SK-N-SH treated with all-trans-retinoic acid at 6 μM for 48 hours (cell line): ENCODE measurements around the gene TSSK3.

Source experiments
- ARNTL ChIP-seq: fragments of 450-650 bp; formaldehyde crosslinking; IDR thresholded peaks from 2 replicates; pipeline ENCODE4 v1.5.0; 2020; ENCODE audit warnings: low read depth, mild to moderate bottlenecking, moderate library complexity, borderline replicate concordance
- TCF4 ChIP-seq: fragments of 250-450 bp; sonication (Bioruptor Pico); IDR thresholded peaks from 2 replicates; pipeline ENCODE4 v1.8.0; 2021; ENCODE audit warnings: mild to moderate bottlenecking, moderate library complexity, borderline replicate concordance
- ZFP3 ChIP-seq: fragments of 250-450 bp; sonication (Bioruptor Pico); IDR thresholded peaks from 2 replicates; pipeline ENCODE4 v1.5.0; 2020; ENCODE audit warnings: mild to moderate bottlenecking, moderate library complexity
- ZNF565 ChIP-seq: fragments of 450-650 bp; formaldehyde crosslinking; conservative IDR thresholded peaks from 2 replicates; pipeline ENCODE4 v1.5.0; 2020; ENCODE audit warnings: low read depth, mild to moderate bottlenecking, moderate library complexity
- TF ChIP-seq, protein P1 (sequence below): fragments of 250-450 bp; sonication (Bioruptor Pico); IDR thresholded peaks from 2 replicates; pipeline ENCODE4 v1.5.1; 2020; ENCODE audit warnings: low read depth, mild to moderate bottlenecking, moderate library complexity
- TF ChIP-seq, protein P2 (sequence below): fragments of 250-450 bp; sonication (Bioruptor Pico); IDR thresholded peaks from 2 replicates; pipeline ENCODE4 v1.5.0; 2020; ENCODE audit warnings: mild to moderate bottlenecking, moderate library complexity
- TF ChIP-seq, protein P3 (sequence below): fragments of 250-450 bp; sonication (Bioruptor Pico); IDR thresholded peaks from 2 replicates; pipeline ENCODE4 v1.5.1; 2021; ENCODE audit warnings: mild to moderate bottlenecking, moderate library complexity

DNA sequence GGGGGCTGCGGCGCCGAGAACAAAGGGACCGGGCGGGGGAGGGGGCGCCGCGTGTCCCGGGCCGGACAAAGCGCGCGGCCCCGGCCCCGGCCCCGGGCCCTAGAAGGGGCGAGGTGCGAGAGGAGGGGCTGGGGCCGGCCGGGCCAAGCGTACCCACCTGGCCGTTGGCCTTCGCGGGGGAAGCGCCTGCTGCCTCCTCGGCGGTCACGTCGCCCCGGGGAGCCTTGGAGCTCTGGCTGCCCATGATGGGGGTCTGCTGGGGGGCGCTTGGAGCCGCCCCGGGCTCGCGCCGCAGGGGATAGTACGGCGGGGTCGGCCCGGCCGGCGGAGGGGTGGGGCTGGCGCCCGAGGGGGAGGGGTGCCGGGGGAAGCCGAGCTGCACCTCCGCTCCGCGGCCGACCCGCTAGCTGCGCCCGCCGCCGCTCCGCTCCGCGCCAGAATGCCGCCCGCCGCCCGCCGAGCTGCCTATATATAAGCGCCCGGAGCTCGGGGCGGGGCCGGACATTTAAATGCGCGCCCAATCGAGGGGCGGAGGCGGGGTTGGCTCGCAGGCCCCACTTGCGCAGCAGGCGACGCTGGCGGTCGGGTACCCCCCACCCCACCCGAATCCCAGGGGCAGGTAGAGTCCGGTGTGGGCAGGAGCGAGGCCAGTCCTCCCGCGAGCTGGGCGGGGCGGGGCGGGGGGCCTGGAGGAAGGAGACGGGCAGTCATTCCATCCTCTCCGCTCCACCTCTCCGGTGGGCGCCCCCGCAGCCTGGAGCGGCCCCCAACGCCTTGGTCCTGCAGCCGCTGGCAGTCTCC lies 26.3 kb upstream of the TSSK3 start, which contains the start of gene MARCKSL1:
- no peak for TF ChIP-seq ARNTL
- no peak for TF ChIP-seq TCF4
- TF ChIP-seq ZFP3 (CRISPR knock-in tag): no peak
- TF ChIP-seq, protein P1, sequence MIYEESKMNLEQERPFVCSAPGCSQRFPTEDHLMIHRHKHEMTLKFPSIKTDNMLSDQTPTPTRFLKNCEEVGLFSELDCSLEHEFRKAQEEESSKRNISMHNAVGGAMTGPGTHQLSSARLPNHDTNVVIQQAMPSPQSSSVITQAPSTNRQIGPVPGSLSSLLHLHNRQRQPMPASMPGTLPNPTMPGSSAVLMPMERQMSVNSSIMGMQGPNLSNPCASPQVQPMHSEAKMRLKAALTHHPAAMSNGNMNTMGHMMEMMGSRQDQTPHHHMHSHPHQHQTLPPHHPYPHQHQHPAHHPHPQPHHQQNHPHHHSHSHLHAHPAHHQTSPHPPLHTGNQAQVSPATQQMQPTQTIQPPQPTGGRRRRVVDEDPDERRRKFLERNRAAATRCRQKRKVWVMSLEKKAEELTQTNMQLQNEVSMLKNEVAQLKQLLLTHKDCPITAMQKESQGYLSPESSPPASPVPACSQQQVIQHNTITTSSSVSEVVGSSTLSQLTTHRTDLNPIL (CRISPR knock-in tag): no peak
- TF ChIP-seq ZNF565 (CRISPR knock-in tag): no peak
- TF ChIP-seq, protein P2, sequence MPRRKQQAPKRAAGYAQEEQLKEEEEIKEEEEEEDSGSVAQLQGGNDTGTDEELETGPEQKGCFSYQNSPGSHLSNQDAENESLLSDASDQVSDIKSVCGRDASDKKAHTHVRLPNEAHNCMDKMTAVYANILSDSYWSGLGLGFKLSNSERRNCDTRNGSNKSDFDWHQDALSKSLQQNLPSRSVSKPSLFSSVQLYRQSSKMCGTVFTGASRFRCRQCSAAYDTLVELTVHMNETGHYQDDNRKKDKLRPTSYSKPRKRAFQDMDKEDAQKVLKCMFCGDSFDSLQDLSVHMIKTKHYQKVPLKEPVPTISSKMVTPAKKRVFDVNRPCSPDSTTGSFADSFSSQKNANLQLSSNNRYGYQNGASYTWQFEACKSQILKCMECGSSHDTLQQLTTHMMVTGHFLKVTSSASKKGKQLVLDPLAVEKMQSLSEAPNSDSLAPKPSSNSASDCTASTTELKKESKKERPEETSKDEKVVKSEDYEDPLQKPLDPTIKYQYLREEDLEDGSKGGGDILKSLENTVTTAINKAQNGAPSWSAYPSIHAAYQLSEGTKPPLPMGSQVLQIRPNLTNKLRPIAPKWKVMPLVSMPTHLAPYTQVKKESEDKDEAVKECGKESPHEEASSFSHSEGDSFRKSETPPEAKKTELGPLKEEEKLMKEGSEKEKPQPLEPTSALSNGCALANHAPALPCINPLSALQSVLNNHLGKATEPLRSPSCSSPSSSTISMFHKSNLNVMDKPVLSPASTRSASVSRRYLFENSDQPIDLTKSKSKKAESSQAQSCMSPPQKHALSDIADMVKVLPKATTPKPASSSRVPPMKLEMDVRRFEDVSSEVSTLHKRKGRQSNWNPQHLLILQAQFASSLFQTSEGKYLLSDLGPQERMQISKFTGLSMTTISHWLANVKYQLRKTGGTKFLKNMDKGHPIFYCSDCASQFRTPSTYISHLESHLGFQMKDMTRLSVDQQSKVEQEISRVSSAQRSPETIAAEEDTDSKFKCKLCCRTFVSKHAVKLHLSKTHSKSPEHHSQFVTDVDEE (CRISPR knock-in tag): no peak
- TF ChIP-seq, protein P3, sequence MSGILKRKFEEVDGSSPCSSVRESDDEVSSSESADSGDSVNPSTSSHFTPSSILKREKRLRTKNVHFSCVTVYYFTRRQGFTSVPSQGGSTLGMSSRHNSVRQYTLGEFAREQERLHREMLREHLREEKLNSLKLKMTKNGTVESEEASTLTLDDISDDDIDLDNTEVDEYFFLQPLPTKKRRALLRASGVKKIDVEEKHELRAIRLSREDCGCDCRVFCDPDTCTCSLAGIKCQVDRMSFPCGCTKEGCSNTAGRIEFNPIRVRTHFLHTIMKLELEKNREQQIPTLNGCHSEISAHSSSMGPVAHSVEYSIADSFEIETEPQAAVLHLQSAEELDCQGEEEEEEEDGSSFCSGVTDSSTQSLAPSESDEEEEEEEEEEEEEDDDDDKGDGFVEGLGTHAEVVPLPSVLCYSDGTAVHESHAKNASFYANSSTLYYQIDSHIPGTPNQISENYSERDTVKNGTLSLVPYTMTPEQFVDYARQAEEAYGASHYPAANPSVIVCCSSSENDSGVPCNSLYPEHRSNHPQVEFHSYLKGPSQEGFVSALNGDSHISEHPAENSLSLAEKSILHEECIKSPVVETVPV (CRISPR knock-in tag): no peak
